ENCODE measurements around the gene ERG28. TPM values are rescaled to one million over a fixed set of nuclear protein-coding genes. Genes with fewer than 3 reads are reported as not detected.
"Not testable (repeated sequence)": the region's sequence is repeated elsewhere in the genome, so short reads cannot be mapped to it uniquely, and the experiment has no call there.

The ERG28 gene
- polyA plus RNA-seq, 3 donors: 1.6 to 8.2 (median 5.7) TPM

GRCh38 chr14:75602503-75602902, 58.2 kb downstream of the ERG28 start:
- TF ChIP-seq CTCF (IDR thresholded peaks at IDR 0.05): no peak
- Histone ChIP-seq H3K27ac (ENCODE audit: low read depth in 1 of 2, low read length in 2 of 2) (no peak overlapping the region), H3K36me3 (replicated peaks in 1 of 2; ENCODE audit: control insufficient read depth in 1 of 2, insufficient read depth in 2 of 2, low read length in 2 of 2) (no peaks in the 10 kb centered on the region), H2AFZ (ENCODE audit: insufficient read depth, low read depth, low read length, poor library complexity, severe bottlenecking) (no peak overlapping the region), H3K79me2 (ENCODE audit: insufficient read depth, low read length) (peaks cover 20% of the 10 kb centered on the region), H3K4me3 (replicated peaks in 1 of 3; ENCODE audit: low read depth in 2 of 3, low read length in 3 of 3) (no peak overlapping the region), H3K9ac (ENCODE audit: insufficient read depth, low read length, poor library complexity, severe bottlenecking) (no peak overlapping the region), H3K27me3 (ENCODE audit: control insufficient read depth in 2 of 2, insufficient read depth in 2 of 2, low read length in 2 of 2) (no peaks in the 10 kb centered on the region), H4K20me1 (ENCODE audit: insufficient read depth, low read length) (no peaks in the 10 kb centered on the region), H3K4me2 (replicated peaks; ENCODE audit: extremely low read depth, low read length, poor library complexity, severe bottlenecking) (no peak overlapping the region), H3K4me1 (ENCODE audit: control insufficient read depth in 1 of 2, insufficient read depth in 2 of 2, low read length in 2 of 2) (peaks cover 48 to 64% of the 10 kb centered on the region in 2 donors), H3K9me3 (replicated peaks in 1 of 2; ENCODE audit: control insufficient read depth in 1 of 2, insufficient read depth in 1 of 2, low read length in 2 of 2) (peaks cover 2 to 3% of the 10 kb centered on the region in 2 donors)
- H3K9me3 Mint-ChIP-seq: peaks cover 0 to 4% (median 3%) of the 10 kb centered on the region in 7 donors
- peaks cover 11 to 15% of the 10 kb centered on the region in 2 donors for H3K36me3 Mint-ChIP-seq
- peaks cover 0 to 3% (median 3%) of the 10 kb centered on the region in 3 donors for H3K27me3 Mint-ChIP-seq (ENCODE audit: low read depth in 3 of 3)
- peaks cover 61% of the 10 kb centered on the region for H3K4me1 Mint-ChIP-seq
- peak overlapping the region in 1 of 7 donors; percentile 28 for H3K27ac Mint-ChIP-seq
- no peak for DNase-seq
- WGBS (ENCODE audit: insufficient coverage): 0% methylated on average over 1 of the region's 3 CpGs
- intact Hi-C loops (cut with micrococcal nuclease): no loop called here
- no peak overlapping the region for H3K4me3 Mint-ChIP-seq

DNA sequence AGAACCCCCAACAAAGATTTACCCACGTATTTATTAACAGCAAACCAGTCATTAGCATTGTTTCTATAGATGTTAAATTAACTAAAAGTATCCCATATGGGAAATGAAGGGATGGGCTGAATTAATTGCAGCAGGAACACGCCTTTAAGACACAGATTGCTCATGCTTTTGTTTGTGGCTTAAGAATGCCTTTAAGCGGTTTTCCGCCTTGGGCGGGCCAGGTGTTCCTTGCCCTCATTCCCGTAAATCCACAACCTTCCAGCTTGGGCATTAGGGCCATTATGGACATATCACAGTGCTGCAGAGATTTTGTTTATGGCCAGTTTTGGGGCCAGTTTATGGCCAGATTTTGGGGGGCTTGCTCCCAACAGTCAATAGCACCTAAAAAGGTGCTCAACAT, 59.6 kb downstream of the ERG28 start:
- H3K4me3 ChIP-seq (replicated peaks in 1 of 3; ENCODE audit: low read depth in 2 of 3, low read length in 3 of 3); H3K9ac ChIP-seq (ENCODE audit: insufficient read depth, low read length, poor library complexity, severe bottlenecking); H4K20me1 ChIP-seq (ENCODE audit: insufficient read depth, low read length); DNase-seq; H3K4me2 ChIP-seq (replicated peaks; ENCODE audit: extremely low read depth, low read length, poor library complexity, severe bottlenecking); H3K27me3 ChIP-seq (ENCODE audit: control insufficient read depth in 2 of 2, insufficient read depth in 2 of 2, low read length in 2 of 2); H3K9me3 ChIP-seq (replicated peaks in 1 of 2; ENCODE audit: control insufficient read depth in 1 of 2, insufficient read depth in 1 of 2, low read length in 2 of 2); H3K36me3 ChIP-seq (replicated peaks in 1 of 2; ENCODE audit: control insufficient read depth in 1 of 2, insufficient read depth in 2 of 2, low read length in 2 of 2); intact Hi-C loops (cut with micrococcal nuclease); H3K27me3 Mint-ChIP-seq (ENCODE audit: low read depth in 3 of 3); H2AFZ ChIP-seq (ENCODE audit: insufficient read depth, low read depth, low read length, poor library complexity, severe bottlenecking); H3K27ac Mint-ChIP-seq; H3K4me3 Mint-ChIP-seq; H3K27ac ChIP-seq (ENCODE audit: low read depth in 1 of 2, low read length in 2 of 2); H3K9me3 Mint-ChIP-seq: not testable (repeated sequence)
- WGBS (ENCODE audit: insufficient coverage): 100% methylated on average over 1 of the region's 6 CpGs
- H3K36me3 Mint-ChIP-seq: peaks cover 11% of the 10 kb centered on the region in 2 donors
- peaks cover 56 to 71% of the 10 kb centered on the region in 2 donors for H3K4me1 ChIP-seq (ENCODE audit: control insufficient read depth in 1 of 2, insufficient read depth in 2 of 2, low read length in 2 of 2)
- H3K4me1 Mint-ChIP-seq: peaks cover 69% of the 10 kb centered on the region
- H3K79me2 ChIP-seq (ENCODE audit: insufficient read depth, low read length): peaks cover 20% of the 10 kb centered on the region

GRCh38 chr14:75600100-75600499, 60.6 kb downstream of the ERG28 start:
- H3K4me1 Mint-ChIP-seq: peaks cover 63% of the 10 kb centered on the region
- H3K4me2 ChIP-seq (replicated peaks; ENCODE audit: extremely low read depth, low read length, poor library complexity, severe bottlenecking); intact Hi-C loops (cut with micrococcal nuclease); H3K27me3 Mint-ChIP-seq (ENCODE audit: low read depth in 3 of 3); H3K27me3 ChIP-seq (ENCODE audit: control insufficient read depth in 2 of 2, insufficient read depth in 2 of 2, low read length in 2 of 2); H3K4me3 Mint-ChIP-seq; H3K36me3 ChIP-seq (replicated peaks in 1 of 2; ENCODE audit: control insufficient read depth in 1 of 2, insufficient read depth in 2 of 2, low read length in 2 of 2); H3K9me3 ChIP-seq (replicated peaks in 1 of 2; ENCODE audit: control insufficient read depth in 1 of 2, insufficient read depth in 1 of 2, low read length in 2 of 2); H2AFZ ChIP-seq (ENCODE audit: insufficient read depth, low read depth, low read length, poor library complexity, severe bottlenecking); H3K9ac ChIP-seq (ENCODE audit: insufficient read depth, low read length, poor library complexity, severe bottlenecking); H3K9me3 Mint-ChIP-seq; H4K20me1 ChIP-seq (ENCODE audit: insufficient read depth, low read length); H3K4me3 ChIP-seq (replicated peaks in 1 of 3; ENCODE audit: low read depth in 2 of 3, low read length in 3 of 3): not testable (repeated sequence)
- peaks cover 12 to 14% of the 10 kb centered on the region in 2 donors for H3K36me3 Mint-ChIP-seq
- H3K27ac ChIP-seq (ENCODE audit: low read depth in 1 of 2, low read length in 2 of 2): peak overlapping the region in 1 of 2 donors; percentile 3
- H3K79me2 ChIP-seq (ENCODE audit: insufficient read depth, low read length): peaks cover 18% of the 10 kb centered on the region
- peak in 2 of 3 donors; percentile 25 to 38 for DNase-seq
- H3K27ac Mint-ChIP-seq: peak overlapping the region in 1 of 7 donors; percentile 70
- WGBS (ENCODE audit: insufficient coverage): no CpG with 5 or more reads among the region's 1 CpG
- peaks cover 48 to 64% of the 10 kb centered on the region in 2 donors for H3K4me1 ChIP-seq (ENCODE audit: control insufficient read depth in 1 of 2, insufficient read depth in 2 of 2, low read length in 2 of 2)
